ENCODE data around the gene SLC29A2.

DNA sequence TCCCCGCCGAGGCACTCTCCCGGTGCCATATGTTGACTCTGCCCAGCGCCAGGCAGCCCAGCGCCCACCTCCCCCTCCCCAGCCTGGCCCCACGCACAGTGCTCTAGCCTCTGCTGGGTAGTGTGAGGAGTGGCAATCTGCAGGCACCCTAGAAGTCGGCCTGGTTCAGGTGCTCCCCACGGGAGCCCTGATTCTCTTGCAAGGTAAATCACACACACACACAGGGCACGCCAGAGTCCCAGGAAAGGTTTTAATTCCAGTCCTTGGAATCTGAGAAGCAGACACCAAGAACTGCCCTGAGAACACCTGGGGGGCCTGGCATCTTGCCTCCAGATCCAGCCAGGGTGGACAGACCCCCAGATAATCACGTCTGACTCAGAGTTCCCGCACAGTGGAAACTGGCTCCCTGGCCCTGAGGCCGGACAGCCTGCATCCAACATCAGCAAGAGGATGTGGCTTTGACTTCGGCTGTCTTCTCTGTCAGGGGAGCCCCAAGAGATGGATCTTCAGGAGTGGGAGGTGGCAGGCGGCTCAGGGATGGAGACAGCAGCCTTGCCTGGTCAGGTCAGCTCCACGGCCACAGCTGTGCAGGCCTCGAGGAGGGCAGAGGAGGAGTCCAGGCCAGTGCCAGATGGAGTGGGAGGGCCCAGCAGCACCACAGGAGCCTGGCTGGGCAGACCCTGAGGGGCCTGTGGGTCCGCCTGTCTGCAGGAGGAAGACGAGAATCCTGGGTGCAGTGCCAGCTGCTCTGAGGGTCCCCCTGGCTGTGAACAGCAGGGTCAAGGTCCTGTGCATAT, 34.3 kb downstream of the SLC29A2 start:
- TF ChIP-seq, protein P1, sequence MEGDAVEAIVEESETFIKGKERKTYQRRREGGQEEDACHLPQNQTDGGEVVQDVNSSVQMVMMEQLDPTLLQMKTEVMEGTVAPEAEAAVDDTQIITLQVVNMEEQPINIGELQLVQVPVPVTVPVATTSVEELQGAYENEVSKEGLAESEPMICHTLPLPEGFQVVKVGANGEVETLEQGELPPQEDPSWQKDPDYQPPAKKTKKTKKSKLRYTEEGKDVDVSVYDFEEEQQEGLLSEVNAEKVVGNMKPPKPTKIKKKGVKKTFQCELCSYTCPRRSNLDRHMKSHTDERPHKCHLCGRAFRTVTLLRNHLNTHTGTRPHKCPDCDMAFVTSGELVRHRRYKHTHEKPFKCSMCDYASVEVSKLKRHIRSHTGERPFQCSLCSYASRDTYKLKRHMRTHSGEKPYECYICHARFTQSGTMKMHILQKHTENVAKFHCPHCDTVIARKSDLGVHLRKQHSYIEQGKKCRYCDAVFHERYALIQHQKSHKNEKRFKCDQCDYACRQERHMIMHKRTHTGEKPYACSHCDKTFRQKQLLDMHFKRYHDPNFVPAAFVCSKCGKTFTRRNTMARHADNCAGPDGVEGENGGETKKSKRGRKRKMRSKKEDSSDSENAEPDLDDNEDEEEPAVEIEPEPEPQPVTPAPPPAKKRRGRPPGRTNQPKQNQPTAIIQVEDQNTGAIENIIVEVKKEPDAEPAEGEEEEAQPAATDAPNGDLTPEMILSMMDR (conservative IDR thresholded peaks at IDR 0.05 in 1 of 2, IDR thresholded peaks at IDR 0.05 in 1 of 2; ENCODE audit: low read depth in 1 of 2, low read length in 2 of 2) = no peak
- no peak for TF ChIP-seq EZH2 (IDR thresholded peaks at IDR 0.05; ENCODE audit: low read length, missing control alignments)

Data from fibroblast of lung (primary cell).